Caki2 (cell line): ENCODE data around the gene GARIN5A. TPM values are rescaled to one million over a fixed set of nuclear protein-coding genes. Genes with fewer than 3 reads are reported as not detected.

Experiments
- DNase-seq: peaks from one replicate; pipeline ENCODE4 v3.0.0-alpha.2; 2015; ENCODE audit warnings: low read depth
- in situ Hi-C: cut with HindIII; loops from 2 replicates; pipeline ENCODE4 v1.10.0; 2016; ENCODE audit warnings: low sequenced_read_pairs, low pct_unique_long_range_greater_than_20kb, mixed read lengths
- total RNA-seq: library from RNA; depleted of rRNA; stranded (reverse); fragments of >200 nt; shearing (Covaris generic); gene quantifications from 2 replicates; pipeline ENCODE4 v1.2.3, GENCODE V29; 2014; ENCODE audit warnings: low replicate concordance; rRNA removed

Gene GARIN5A
- total RNA-seq, 1 experiment from 2014 or later, result not detected

DNA sequence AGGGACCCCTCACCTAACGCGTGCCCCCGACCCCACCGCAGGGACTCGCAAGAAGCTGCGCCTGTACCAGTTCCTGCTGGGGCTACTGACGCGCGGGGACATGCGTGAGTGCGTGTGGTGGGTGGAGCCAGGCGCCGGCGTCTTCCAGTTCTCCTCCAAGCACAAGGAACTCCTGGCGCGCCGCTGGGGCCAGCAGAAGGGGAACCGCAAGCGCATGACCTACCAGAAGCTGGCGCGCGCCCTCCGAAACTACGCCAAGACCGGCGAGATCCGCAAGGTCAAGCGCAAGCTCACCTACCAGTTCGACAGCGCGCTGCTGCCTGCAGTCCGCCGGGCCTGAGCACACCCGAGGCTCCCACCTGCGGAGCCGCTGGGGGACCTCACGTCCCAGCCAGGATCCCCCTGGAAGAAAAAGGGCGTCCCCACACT, 48.6 kb downstream of the GARIN5A start:
- in situ Hi-C loops, result no loop called here
- peak; percentile 82 for DNase-seq

GRCh38 chr19:50427318-50427925, 49.2 kb downstream of the GARIN5A start:
- in situ Hi-C loops, result no loop called here
- no peak for DNase-seq

GRCh38 chr19:50425581-50425980, 51.1 kb downstream of the GARIN5A start:
- in situ Hi-C loops, result no loop called here
- no peak for DNase-seq

DNA sequence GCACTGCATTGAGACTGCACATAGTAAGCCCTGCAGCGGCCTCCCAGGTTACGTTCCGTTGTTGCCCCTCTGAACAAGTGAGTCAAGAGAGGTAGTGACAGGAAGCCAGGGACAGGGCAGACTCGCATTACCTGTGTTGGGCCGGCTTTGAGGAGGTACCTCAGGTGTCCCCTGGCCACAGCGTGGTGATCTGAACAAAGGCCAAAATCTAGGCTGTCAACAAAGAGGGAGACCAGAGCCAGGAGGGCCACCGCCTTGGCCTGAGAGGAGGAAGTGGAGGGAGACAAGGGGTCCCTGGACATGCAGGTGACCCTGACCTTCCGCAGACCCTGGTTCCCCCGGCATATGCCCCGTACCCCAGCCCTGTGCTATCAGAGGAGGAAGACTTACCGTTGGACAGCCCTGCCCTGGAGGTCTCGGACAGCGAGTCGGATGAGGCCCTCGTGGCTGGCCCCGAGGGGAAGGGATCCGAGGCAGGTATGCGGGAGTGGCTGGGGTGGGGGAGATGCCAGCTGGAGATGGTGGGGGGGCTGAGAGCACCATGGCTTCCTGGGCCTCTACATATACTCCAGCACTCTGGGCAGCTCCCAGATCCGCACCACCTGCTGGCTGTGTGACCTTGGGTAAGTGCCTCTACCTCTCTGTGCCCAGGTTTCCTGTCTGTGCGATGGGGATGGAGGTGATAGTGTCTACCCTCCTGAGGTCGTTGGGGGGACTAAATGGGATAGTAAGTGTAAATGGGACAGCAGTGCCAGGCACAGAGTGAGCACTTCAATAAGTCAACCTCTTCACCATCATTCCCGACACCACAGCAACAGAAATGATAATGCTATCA, 53.2 kb downstream of the GARIN5A start:
- no peak for DNase-seq
- in situ Hi-C loops, result no loop called here

GRCh38 chr19:50422397-50423278, 54.0 kb downstream of the GARIN5A start:
- no peak for DNase-seq
- in situ Hi-C loops, result no loop called here

DNA sequence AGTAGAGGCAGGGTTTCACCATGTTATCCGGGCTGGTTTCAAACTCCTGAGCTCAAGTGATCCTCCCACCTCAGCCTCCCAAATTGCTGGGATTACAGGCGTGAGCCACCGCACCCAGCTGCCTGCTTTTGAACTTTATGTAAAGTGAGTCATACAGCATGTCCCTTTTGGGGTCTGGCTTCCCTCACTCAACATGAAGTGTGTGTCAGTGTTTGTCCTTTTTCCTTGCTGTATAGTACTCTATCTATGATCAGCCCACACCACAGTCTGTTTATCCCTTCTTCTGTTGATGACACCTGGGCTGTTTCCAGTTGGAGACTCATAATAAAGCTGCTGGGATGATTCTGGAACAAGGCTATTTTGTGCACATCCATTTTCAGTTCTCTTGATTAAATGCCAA, 55.8 kb downstream of the GARIN5A start:
- no peak for DNase-seq
- in situ Hi-C loops, result no loop called here

DNA sequence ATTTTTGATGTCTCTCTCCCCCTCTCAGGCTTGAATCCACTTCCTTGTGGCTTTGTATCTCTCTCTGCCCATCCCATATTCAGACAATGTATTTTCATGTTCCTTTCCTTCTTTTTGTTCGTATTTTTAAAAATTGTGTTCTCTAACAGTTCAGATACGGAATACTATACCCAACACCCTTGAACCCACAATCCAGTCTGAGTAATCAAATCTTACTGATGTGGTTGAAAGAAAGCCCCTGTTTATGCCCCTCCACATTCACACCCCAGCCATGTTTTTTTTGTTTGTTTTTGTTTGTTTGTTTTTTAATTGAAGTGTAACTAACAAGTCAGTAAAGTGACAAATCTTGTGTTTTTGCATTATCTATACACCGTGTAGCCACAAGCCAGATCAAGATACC, 56.5 kb downstream of the GARIN5A start:
- in situ Hi-C loops, result no loop called here
- DNase-seq, result no peak

GRCh38 chr19:50419580-50420035, 57.0 kb downstream of the GARIN5A start:
- in situ Hi-C loops, result no loop called here
- no peak for DNase-seq

DNA sequence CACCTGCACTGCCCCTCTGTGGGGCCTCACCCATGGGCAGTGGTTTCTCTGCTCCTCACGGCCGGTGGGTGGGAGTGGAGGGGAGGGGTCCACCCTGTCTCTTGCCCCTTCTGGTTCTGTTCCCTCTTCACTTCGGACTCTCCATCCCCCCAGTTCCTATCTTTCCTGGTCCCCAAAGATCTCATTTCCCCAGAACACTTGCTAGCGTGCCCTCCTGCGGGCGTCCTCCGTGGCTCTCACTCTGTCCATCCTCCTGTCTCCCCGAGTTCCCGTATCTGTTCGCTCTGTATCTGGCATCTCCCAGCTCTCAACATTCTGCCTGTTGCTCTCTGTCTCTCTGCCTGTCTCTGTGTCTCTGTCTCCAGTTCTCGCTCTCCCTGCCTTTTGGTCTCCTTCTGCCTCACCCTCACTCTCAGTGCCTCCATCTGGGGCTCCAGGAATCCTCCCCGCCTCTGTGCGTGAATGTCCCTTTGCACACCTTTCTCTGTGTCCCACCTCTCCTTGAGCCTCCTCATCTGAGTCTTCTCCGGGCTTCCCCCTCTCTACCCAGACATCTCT, 57.5 kb downstream of the GARIN5A start:
- in situ Hi-C loops, result no loop called here

DNA sequence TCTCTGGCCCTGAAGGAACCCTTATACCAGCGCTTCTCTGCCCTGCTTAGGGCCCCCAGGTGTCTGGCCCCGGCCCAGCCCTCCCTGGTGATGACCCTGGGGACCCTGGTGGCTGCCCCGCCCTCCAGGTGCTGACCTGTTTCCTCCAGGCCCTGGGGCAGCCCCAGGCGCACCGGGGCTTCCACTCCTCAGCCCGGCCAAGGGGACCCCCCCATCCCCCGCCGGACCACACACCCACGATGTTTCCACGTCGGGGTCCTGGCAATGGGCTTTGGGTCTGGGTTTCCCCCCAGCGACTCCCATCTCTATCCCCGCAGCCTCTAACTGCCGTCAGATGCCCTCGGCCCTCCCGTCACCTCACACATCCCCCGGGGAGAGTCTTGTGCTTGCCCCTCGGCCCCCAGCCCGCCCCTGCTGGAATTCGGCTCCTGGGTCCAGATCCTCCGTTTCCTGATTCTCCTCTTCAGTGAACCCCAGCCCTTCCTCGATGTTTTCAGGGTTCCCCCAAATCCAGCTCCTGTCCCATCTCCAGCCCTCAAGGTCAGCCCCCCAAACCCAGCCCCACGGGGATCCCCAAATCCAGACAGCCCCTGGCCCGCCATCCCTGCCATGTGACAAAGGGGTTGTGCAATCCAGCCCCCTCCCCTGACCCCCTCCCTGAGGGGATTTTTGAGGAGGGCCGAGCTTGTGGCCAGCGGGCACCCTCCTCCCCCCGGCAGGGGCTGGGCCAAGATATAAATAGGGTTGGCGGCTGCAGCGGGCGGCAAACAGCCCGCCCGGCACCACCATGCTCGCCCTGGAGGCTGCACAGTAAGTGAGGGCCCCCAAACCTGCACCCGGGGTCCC, 58.2 kb downstream of the GARIN5A start, which contains the start of gene SPIB:
Gene SPIB, plus strand, starts transcription at position 763 of the 846 bp plus-strand sequence. Its CDS starts 25 bp downstream, at position 788.
- in situ Hi-C loops, result no loop called here
- DNase-seq, result no peak

More for the DNA sequence above, 57.5 kb downstream of the GARIN5A start:
- no peak for DNase-seq

DNA sequence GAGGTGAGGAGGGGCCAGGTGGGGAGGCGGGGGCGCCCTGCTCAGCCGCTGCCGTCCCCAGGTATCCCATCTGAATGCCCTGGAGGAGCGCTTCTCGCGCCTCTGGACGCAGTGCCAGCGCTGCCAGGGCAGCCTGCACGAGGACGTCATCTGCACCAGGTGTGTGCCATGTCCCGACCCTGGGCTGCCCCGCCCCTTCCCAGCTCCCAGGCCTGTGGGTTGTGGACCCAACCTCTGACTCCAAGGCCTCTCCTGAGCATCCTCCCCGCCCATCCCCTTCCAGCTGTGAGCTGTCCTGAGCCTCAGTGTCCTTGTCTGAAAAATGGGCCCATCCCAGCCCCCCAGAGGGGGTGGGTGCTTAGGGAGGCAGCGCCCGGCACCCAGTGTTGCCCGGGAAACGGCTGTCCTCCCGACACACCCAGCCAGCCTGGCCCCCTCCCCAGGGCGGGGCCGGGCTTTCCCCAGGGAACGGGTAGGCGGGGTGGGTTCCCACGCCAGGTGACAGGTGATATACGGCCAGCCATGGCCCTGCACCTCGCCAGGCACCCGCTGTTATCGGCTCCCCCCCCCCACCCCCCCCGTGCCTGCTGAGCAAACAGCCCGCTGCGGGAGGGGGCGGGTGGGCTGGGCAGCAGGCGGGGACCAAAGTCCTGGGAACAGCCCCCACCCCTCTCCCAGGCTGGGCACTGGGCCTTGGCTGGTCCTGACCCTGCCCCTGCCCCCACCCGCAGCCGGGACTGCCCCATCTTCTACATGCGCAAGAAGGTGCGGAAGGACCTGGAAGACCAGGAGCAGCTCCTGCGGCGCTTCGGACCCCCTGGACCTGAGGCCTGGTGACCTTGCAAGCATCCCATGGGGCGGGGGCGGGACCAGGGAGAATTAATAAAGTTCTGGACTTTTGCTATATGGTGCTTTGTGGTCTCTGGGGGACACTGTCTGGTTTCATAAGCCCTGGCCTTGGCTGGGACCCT, 59.3 kb downstream of the GARIN5A start:
- DNase-seq, result no peak
- in situ Hi-C loops, result no loop called here

Other genes with a start within 250 kb of the GARIN5A start
- gene KCNC3, start 147.5 kb downstream of the GARIN5A start, total RNA-seq, result 0.49 and 0.74 TPM in 2 replicates
- 0.61 TPM in 1 of 2 replicates, not detected in the other for gene NAPSA, start 111.2 kb downstream of the GARIN5A start, total RNA-seq
- 151 and 189 TPM in 2 replicates for gene NR1H2, start 100.4 kb downstream of the GARIN5A start, total RNA-seq
- 122 and 176 TPM in 2 replicates for gene POLD1, start 92.5 kb downstream of the GARIN5A start, total RNA-seq
- gene SPIB, start 57.9 kb downstream of the GARIN5A start, total RNA-seq, result not detected in 2 replicates
- gene MYBPC2, start 44.0 kb downstream of the GARIN5A start, total RNA-seq, result not detected in 2 replicates
- 152 and 192 TPM in 2 replicates for gene EMC10, start 341 bp downstream of the GARIN5A start, total RNA-seq
- gene JOSD2, start 34.3 kb upstream of the GARIN5A start, total RNA-seq, result 34.4 and 59.0 TPM in 2 replicates
- gene ASPDH, start 37.1 kb upstream of the GARIN5A start, total RNA-seq, result not detected in 2 replicates
- gene LRRC4B, start 91.6 kb upstream of the GARIN5A start, total RNA-seq, result 5.0 and 8.7 TPM in 2 replicates
- gene SYT3, start 163.0 kb upstream of the GARIN5A start, total RNA-seq, result 0.14 and 0.26 TPM in 2 replicates
- 13.5 and 20.4 TPM in 2 replicates for gene C19orf81, start 172.6 kb upstream of the GARIN5A start, total RNA-seq
- not detected in 2 replicates for gene SHANK1, start 243.0 kb upstream of the GARIN5A start, total RNA-seq
- 2.0 and 6.1 TPM in 2 replicates for gene CLEC11A, start 246.5 kb upstream of the GARIN5A start, total RNA-seq